ENCODE data around the gene DHRS2. TPM values are rescaled to one million over a fixed set of nuclear protein-coding genes. Genes with fewer than 3 reads are reported as not detected.

DHRS2 gene
- total and polyA plus RNA-seq, 2 of the 13 experiments (the other 11 are each of a cell fraction or from before 2014, with no cell fraction given) = 1,621 to 3,021 TPM

GRCh38 chr14:23602181-23603095 lies 33.7 kb upstream of the DHRS2 start (continued):
- TF ChIP-seq HOMEZ (CRISPR knock-in tag; IDR thresholded peaks at IDR 0.05; ENCODE audit: low read depth) (peak; percentile 98), DBP (CRISPR knock-in tag; IDR thresholded peaks at IDR 0.05; ENCODE audit: not compliant biosample characterization) (no peak), TFE3 (CRISPR knock-in tag; IDR thresholded peaks at IDR 0.05) (peak; percentile 78; the same call in 1 of the 2 replicates), HNRNPL (IDR thresholded peaks at IDR 0.05; ENCODE audit: low read depth, low read length) (no peak), FOXA3 (CRISPR knock-in tag; IDR thresholded peaks at IDR 0.05) (peak; percentile 93), ETS1 (CRISPR knock-in tag; IDR thresholded peaks at IDR 0.05) (no peak), MIXL1 (CRISPR knock-in tag; IDR thresholded peaks at IDR 0.05) (no peak; the same call in 1 of the 2 replicates), SALL1 (CRISPR knock-in tag; IDR thresholded peaks at IDR 0.05) (peak; percentile 97), SSRP1 (CRISPR knock-in tag; IDR thresholded peaks at IDR 0.05) (no peak), ELF1 (CRISPR knock-in tag; IDR thresholded peaks at IDR 0.05) (peak; percentile 26; the same call in 1 of the 2 replicates), SRSF4 (IDR thresholded peaks at IDR 0.05; ENCODE audit: low read depth, low read length, poor library complexity, severe bottlenecking) (no peak), ZNF589 (CRISPR knock-in tag; conservative IDR thresholded peaks at IDR 0.05) (no peak), ZNF878 (CRISPR knock-in tag; IDR thresholded peaks at IDR 0.05) (peak; percentile 76), AFF4 (CRISPR knock-in tag; IDR thresholded peaks at IDR 0.05) (no peak), DMAP1 (CRISPR knock-in tag; IDR thresholded peaks at IDR 0.05) (0 out of 2 replicates have a peak, but pooled peaks have one; percentile 40), NCOR1 (IDR thresholded peaks at IDR 0.05; ENCODE audit: borderline replicate concordance, low read length) (no peak), ZNF660 (CRISPR knock-in tag; IDR thresholded peaks at IDR 0.05; ENCODE audit: borderline replicate concordance, low read depth) (no peak), ZNF343 (CRISPR knock-in tag; IDR thresholded peaks at IDR 0.05) (peak; percentile 65; the same call in 1 of the 2 replicates)

Measured in HepG2 (cell line).